GM23338 (cell line): Measurements from ENCODE around the gene ETV2. TPM values are rescaled to one million over a fixed set of nuclear protein-coding genes. Genes with fewer than 3 reads are reported as not detected.

ENCODE experiments used
- ATAC-seq: fragments of 200-7000 bp; cut with Tn5 transposase; 3 replicates; pipeline ENCODE4 v1.9.1; 2020
- DNase-seq: peaks from one replicate; pipeline ENCODE4 v3.0.0-alpha.2; 2015; ENCODE audit warnings: low spot score
- H2AFZ ChIP-seq: fragments of 200-600 bp; sonication (generic); 2 replicates; pipeline ENCODE4 v1.8.0; 2016; ENCODE audit warnings: antibody characterized with exemption, mild to moderate bottlenecking, moderate library complexity
- H3F3A ChIP-seq: fragments of 200-600 bp; sonication (generic); replicated peaks from 2 replicates; pipeline ENCODE4 v1.8.0; 2017; ENCODE audit warnings: antibody characterized with exemption, mixed run types, low read depth
- H3K27ac ChIP-seq: fragments of 200-600 bp; sonication (generic); 2 replicates; pipeline ENCODE4 v1.6.1; 2016; ENCODE audit warnings: low read depth
- H3K27me3 ChIP-seq: fragments of 200-600 bp; sonication (generic); 2 replicates; pipeline ENCODE4 v1.8.0; 2016; ENCODE audit warnings: mild to moderate bottlenecking, mixed run types, moderate library complexity; ENCODE audit not compliant: insufficient read depth
- H3K36me3 ChIP-seq: fragments of 200-600 bp; sonication (generic); 2 replicates; pipeline ENCODE4 v1.8.0; 2016; ENCODE audit warnings: mild to moderate bottlenecking; ENCODE audit not compliant: insufficient read depth
- H3K4me1 ChIP-seq: fragments of 200-600 bp; sonication (generic); 2 replicates; pipeline ENCODE4 v1.8.0; 2016; ENCODE audit warnings: mild to moderate bottlenecking, moderate library complexity; ENCODE audit not compliant: insufficient read depth
- H3K4me2 ChIP-seq: fragments of 200-600 bp; sonication (generic); 2 replicates; pipeline ENCODE4 v1.7.1; 2017; ENCODE audit warnings: mixed run types
- H3K4me3 ChIP-seq: fragments of 200-600 bp; sonication (generic); 2 replicates; pipeline ENCODE4 v1.6.1; 2016; ENCODE audit warnings: mixed run types
- H3K79me2 ChIP-seq: fragments of 200-600 bp; sonication (generic); replicated peaks from 2 replicates; pipeline ENCODE4 v1.8.0; 2017; ENCODE audit warnings: mild to moderate bottlenecking; ENCODE audit not compliant: insufficient read depth
- H3K9me2 ChIP-seq: fragments of 200-600 bp; sonication (generic); 2 replicates; pipeline ENCODE4 v1.8.0; 2017; ENCODE audit not compliant: insufficient read depth
- H4K20me1 ChIP-seq: fragments of 200-600 bp; sonication (generic); replicated peaks from 2 replicates; pipeline ENCODE4 v1.8.0; 2017; ENCODE audit warnings: mild to moderate bottlenecking; ENCODE audit not compliant: insufficient read depth
- H3K27ac Mint-ChIP-seq: 2 replicates; pipeline ENCODE4 v1.8.0; 2020; ENCODE audit warnings: inconsistent platforms, mild to moderate bottlenecking, moderate library complexity, mixed read lengths
- H3K27me3 Mint-ChIP-seq: 3 replicates; pipeline ENCODE4 v1.8.0; 2022; ENCODE audit warnings: low read depth, mild to moderate bottlenecking, moderate library complexity, mixed read lengths, inconsistent platforms; ENCODE audit not compliant: insufficient read depth, poor library complexity
- H3K36me3 Mint-ChIP-seq: 3 replicates; pipeline ENCODE4 v1.8.0; 2021; ENCODE audit warnings: low read depth, mild to moderate bottlenecking, inconsistent platforms, moderate library complexity, mixed read lengths
- H3K4me1 Mint-ChIP-seq: 3 replicates; pipeline ENCODE4 v1.8.0; 2020; ENCODE audit warnings: mild to moderate bottlenecking, inconsistent platforms, mixed read lengths
- H3K4me3 Mint-ChIP-seq: 3 replicates; pipeline ENCODE4 v1.8.0; 2021; ENCODE audit warnings: moderate library complexity, mild to moderate bottlenecking, inconsistent platforms, mixed read lengths
- H3K9me3 Mint-ChIP-seq: 3 replicates; pipeline ENCODE4 v1.8.0; 2020; ENCODE audit warnings: moderate library complexity, mild to moderate bottlenecking, inconsistent platforms, mixed read lengths
- CREB1 ChIP-seq: fragments of 250-450 bp; sonication (Bioruptor Pico); IDR thresholded peaks from 2 replicates; pipeline ENCODE4 v1.5.0; 2020; ENCODE audit warnings: low read depth, mild to moderate bottlenecking, moderate library complexity
- ETS1 ChIP-seq: IDR thresholded peaks from 2 replicates; pipeline ENCODE4 v1.6.1; 2016; ENCODE audit warnings: antibody characterized with exemption
- EZH2 ChIP-seq: fragments of 200-600 bp; sonication (generic); IDR thresholded peaks from one replicate; pipeline ENCODE4 v1.8.0; 2017; ENCODE audit warnings: antibody characterized with exemption, mild to moderate bottlenecking, low read depth; ENCODE audit not compliant: unreplicated experiment
- EZH2phosphoT487 ChIP-seq: fragments of 200-600 bp; sonication (generic); IDR thresholded peaks from one replicate; pipeline ENCODE4 v1.8.1; 2018; ENCODE audit warnings: antibody characterized with exemption; ENCODE audit not compliant: unreplicated experiment
- NANOG ChIP-seq: IDR thresholded peaks from 2 replicates; pipeline ENCODE4 v1.6.1; 2016; ENCODE audit warnings: antibody characterized with exemption, borderline replicate concordance
- POLR2AphosphoS5 ChIP-seq: IDR thresholded peaks from 2 replicates; pipeline ENCODE4 v1.6.1; 2016; ENCODE audit warnings: antibody characterized with exemption, low read depth
- STAT1 ChIP-seq: IDR thresholded peaks from one replicate; pipeline ENCODE4 v1.6.1; 2016; ENCODE audit warnings: antibody characterized with exemption; ENCODE audit not compliant: unreplicated experiment
- ZNF114 ChIP-seq: fragments of 250-450 bp; sonication (Bioruptor Pico); IDR thresholded peaks from 2 replicates; pipeline ENCODE4 v1.5.0; 2020; ENCODE audit warnings: mild to moderate bottlenecking, moderate library complexity
- ZNF331 ChIP-seq: fragments of 250-450 bp; sonication (Bioruptor Pico); IDR thresholded peaks from 2 replicates; pipeline ENCODE4 v1.5.0; 2020; ENCODE audit warnings: low read depth, mild to moderate bottlenecking, moderate library complexity
- polyA plus RNA-seq: library from polyadenylated mRNA; unstranded; fragments of >200 nt; fragmentation: Nextera tagmentation; extraction: Ambion mirVana; gene quantifications from 2 replicates; pipeline ENCODE4 v1.2.1, GENCODE V29; 2016
- total RNA-seq: library from RNA; depleted of rRNA; stranded (reverse); fragments of >200 nt; shearing (Covaris generic); gene quantifications from 2 replicates; pipeline ENCODE4 v1.2.3, GENCODE V29; 2014
- TF ChIP-seq, protein P1 (sequence below): IDR thresholded peaks from one replicate; pipeline ENCODE4 v1.6.1; 2018; ENCODE audit warnings: antibody characterized with exemption; ENCODE audit not compliant: unreplicated experiment
- TF ChIP-seq, protein P2 (sequence below): fragments of 250-450 bp; sonication (Bioruptor Pico); IDR thresholded peaks from 2 replicates; pipeline ENCODE4 v1.5.0; 2020; ENCODE audit warnings: mild to moderate bottlenecking, moderate library complexity

ETV2 gene
- total and polyA plus RNA-seq, 2 experiments from 2014 or later: 0.87 to 1.5 TPM

GRCh38 chr19:35622750-35623149, 18.8 kb upstream of the ETV2 start:
- no peaks in the 10 kb centered on the region for H3K79me2 ChIP-seq
- H3K4me1 ChIP-seq: no peaks in the 10 kb centered on the region; the same call in 1 of the 2 replicates
- no peaks in the 10 kb centered on the region for H3F3A ChIP-seq
- no peaks in the 10 kb centered on the region for H3K4me1 Mint-ChIP-seq
- H3K4me2 ChIP-seq: no peak overlapping the region
- H3K4me3 Mint-ChIP-seq: no peak overlapping the region
- H2AFZ ChIP-seq: no peak overlapping the region
- H3K36me3 ChIP-seq: no peaks in the 10 kb centered on the region
- peak overlapping the region; percentile 61 for H3K27ac Mint-ChIP-seq
- peaks cover 17% of the 10 kb centered on the region; the same call in 2 of the 3 replicates for H3K36me3 Mint-ChIP-seq
- DNase-seq (no peak), ATAC-seq (no peak)
- no peak overlapping the region for H3K27ac ChIP-seq
- TF ChIP-seq ZNF331 (CRISPR knock-in tag) (no peak), POLR2AphosphoS5 (no peak)
- TF ChIP-seq, protein P1, sequence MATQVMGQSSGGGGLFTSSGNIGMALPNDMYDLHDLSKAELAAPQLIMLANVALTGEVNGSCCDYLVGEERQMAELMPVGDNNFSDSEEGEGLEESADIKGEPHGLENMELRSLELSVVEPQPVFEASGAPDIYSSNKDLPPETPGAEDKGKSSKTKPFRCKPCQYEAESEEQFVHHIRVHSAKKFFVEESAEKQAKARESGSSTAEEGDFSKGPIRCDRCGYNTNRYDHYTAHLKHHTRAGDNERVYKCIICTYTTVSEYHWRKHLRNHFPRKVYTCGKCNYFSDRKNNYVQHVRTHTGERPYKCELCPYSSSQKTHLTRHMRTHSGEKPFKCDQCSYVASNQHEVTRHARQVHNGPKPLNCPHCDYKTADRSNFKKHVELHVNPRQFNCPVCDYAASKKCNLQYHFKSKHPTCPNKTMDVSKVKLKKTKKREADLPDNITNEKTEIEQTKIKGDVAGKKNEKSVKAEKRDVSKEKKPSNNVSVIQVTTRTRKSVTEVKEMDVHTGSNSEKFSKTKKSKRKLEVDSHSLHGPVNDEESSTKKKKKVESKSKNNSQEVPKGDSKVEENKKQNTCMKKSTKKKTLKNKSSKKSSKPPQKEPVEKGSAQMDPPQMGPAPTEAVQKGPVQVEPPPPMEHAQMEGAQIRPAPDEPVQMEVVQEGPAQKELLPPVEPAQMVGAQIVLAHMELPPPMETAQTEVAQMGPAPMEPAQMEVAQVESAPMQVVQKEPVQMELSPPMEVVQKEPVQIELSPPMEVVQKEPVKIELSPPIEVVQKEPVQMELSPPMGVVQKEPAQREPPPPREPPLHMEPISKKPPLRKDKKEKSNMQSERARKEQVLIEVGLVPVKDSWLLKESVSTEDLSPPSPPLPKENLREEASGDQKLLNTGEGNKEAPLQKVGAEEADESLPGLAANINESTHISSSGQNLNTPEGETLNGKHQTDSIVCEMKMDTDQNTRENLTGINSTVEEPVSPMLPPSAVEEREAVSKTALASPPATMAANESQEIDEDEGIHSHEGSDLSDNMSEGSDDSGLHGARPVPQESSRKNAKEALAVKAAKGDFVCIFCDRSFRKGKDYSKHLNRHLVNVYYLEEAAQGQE: no peak
- no peaks in the 10 kb centered on the region for H3K9me2 ChIP-seq
- no peaks in the 10 kb centered on the region for H3K27me3 ChIP-seq
- no peak overlapping the region for H3K4me3 ChIP-seq
- H4K20me1 ChIP-seq: no peaks in the 10 kb centered on the region
- peaks cover 9% of the 10 kb centered on the region for H3K27me3 Mint-ChIP-seq
- H3K9me3 Mint-ChIP-seq: no peaks in the 10 kb centered on the region

DNA sequence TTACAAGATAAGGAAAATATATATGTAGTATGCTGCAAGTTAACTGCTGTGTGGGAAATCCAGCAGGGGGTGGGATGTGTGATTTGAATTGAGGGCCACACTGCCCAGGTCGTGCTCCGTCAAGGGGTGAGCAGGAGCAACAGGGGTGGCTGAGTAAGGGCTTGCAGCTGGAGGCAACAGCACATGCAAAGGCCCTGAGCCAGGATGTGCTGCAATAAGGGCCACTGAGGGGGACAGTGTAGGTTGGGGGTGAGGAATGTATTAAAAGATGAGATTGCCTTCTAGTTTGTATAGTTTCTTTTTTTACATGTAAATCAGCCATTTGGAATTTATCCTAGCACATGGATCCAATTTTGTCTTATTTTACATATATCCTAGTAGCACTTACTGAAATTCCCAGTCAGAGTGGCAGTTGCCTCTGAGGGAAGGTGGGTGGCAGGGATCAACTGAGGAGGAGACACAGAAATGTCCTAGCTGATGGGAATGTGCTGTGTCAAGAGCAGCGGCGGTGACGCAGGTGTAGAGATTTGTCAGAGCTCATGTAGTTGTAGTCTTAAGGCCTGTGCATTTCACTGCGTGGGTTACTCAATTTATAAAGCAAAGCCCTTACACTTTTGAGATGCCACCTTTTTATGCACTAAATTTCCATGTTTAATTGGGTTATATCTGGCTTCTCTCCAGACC, 18.1 kb upstream of the ETV2 start:
- Histone ChIP-seq H3K4me2 (no peak overlapping the region), H3K4me3 (no peak overlapping the region), H3K27me3 (no peaks in the 10 kb centered on the region), H3K79me2 (no peaks in the 10 kb centered on the region), H3K4me1 (peaks cover 3% of the 10 kb centered on the region; the same call in 1 of the 2 replicates), H3K27ac (no peak overlapping the region), H3K36me3 (no peaks in the 10 kb centered on the region), H4K20me1 (no peaks in the 10 kb centered on the region), H2AFZ (no peak overlapping the region), H3K9me2 (no peaks in the 10 kb centered on the region), H3F3A (0 out of 2 replicates have a peak, but pooled peaks cover 2% of the 10 kb centered on the region)
- Mint-ChIP-seq H3K27ac (peak overlapping the region; percentile 61; the same call in 1 of the 2 replicates), H3K27me3 (peaks cover 9% of the 10 kb centered on the region), H3K36me3 (peaks cover 17% of the 10 kb centered on the region; the same call in 2 of the 3 replicates), H3K9me3 (no peaks in the 10 kb centered on the region), H3K4me1 (peaks cover 4% of the 10 kb centered on the region; the same call in 1 of the 3 replicates), H3K4me3 (no peak overlapping the region)
- ATAC-seq (no peak), DNase-seq (no peak)
- TF ChIP-seq POLR2AphosphoS5 (no peak), STAT1 (no peak), EZH2phosphoT487 (no peak), EZH2 (no peak), CREB1 (CRISPR knock-in tag) (no peak), ZNF114 (no peak), NANOG (no peak), ETS1 (no peak)
- TF ChIP-seq, protein P2, sequence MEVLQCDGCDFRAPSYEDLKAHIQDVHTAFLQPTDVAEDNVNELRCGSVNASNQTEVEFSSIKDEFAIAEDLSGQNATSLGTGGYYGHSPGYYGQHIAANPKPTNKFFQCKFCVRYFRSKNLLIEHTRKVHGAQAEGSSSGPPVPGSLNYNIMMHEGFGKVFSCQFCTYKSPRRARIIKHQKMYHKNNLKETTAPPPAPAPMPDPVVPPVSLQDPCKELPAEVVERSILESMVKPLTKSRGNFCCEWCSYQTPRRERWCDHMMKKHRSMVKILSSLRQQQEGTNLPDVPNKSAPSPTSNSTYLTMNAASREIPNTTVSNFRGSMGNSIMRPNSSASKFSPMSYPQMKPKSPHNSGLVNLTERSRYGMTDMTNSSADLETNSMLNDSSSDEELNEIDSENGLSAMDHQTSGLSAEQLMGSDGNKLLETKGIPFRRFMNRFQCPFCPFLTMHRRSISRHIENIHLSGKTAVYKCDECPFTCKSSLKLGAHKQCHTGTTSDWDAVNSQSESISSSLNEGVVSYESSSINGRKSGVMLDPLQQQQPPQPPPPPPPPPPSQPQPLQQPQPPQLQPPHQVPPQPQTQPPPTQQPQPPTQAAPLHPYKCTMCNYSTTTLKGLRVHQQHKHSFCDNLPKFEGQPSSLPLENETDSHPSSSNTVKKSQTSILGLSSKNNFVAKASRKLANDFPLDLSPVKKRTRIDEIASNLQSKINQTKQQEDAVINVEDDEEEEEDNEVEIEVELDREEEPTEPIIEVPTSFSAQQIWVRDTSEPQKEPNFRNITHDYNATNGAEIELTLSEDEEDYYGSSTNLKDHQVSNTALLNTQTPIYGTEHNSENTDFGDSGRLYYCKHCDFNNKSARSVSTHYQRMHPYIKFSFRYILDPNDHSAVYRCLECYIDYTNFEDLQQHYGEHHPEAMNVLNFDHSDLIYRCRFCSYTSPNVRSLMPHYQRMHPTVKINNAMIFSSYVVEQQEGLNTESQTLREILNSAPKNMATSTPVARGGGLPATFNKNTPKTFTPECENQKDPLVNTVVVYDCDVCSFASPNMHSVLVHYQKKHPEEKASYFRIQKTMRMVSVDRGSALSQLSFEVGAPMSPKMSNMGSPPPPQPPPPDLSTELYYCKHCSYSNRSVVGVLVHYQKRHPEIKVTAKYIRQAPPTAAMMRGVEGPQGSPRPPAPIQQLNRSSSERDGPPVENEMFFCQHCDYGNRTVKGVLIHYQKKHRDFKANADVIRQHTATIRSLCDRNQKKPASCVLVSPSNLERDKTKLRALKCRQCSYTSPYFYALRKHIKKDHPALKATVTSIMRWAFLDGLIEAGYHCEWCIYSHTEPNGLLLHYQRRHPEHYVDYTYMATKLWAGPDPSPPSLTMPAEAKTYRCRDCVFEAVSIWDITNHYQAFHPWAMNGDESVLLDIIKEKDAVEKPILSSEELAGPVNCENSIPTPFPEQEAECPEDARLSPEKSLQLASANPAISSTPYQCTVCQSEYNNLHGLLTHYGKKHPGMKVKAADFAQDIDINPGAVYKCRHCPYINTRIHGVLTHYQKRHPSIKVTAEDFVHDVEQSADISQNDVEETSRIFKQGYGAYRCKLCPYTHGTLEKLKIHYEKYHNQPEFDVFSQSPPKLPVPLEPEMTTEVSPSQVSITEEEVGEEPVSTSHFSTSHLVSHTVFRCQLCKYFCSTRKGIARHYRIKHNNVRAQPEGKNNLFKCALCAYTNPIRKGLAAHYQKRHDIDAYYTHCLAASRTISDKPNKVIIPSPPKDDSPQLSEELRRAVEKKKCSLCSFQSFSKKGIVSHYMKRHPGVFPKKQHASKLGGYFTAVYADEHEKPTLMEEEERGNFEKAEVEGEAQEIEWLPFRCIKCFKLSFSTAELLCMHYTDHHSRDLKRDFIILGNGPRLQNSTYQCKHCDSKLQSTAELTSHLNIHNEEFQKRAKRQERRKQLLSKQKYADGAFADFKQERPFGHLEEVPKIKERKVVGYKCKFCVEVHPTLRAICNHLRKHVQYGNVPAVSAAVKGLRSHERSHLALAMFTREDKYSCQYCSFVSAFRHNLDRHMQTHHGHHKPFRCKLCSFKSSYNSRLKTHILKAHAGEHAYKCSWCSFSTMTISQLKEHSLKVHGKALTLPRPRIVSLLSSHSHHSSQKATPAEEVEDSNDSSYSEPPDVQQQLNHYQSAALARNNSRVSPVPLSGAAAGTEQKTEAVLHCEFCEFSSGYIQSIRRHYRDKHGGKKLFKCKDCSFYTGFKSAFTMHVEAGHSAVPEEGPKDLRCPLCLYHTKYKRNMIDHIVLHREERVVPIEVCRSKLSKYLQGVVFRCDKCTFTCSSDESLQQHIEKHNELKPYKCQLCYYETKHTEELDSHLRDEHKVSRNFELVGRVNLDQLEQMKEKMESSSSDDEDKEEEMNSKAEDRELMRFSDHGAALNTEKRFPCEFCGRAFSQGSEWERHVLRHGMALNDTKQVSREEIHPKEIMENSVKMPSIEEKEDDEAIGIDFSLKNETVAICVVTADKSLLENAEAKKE (CRISPR knock-in tag): no peak
